Right lobe of liver (tissue), 6 donors: ENCODE results near the gene BAHCC1. TPM values are rescaled to one million over a fixed set of nuclear protein-coding genes. Genes with fewer than 3 reads are reported as not detected.

ENCODE experiments used
- ATAC-seq, 4 donors: fragments of 200-7000 bp; cut with Tn5 transposase; one replicate each; pipeline ENCODE4 v1.9.1; 2020; ENCODE audit warnings: mild to moderate bottlenecking in 4 of 4, moderate library complexity in 4 of 4
- DNase-seq, 3 donors: peaks; one replicate each; pipeline ENCODE4 v3.0.0-alpha.2; 2020
- H3K27ac ChIP-seq, 3 donors: fragments of 200-600 bp; one replicate each; pipeline ENCODE4 v1.8.0; 2022
- H3K27me3 ChIP-seq, 2 donors: fragments of 200-600 bp; one replicate each; pipeline ENCODE4 v1.8.0; 2022
- H3K36me3 ChIP-seq, 4 donors: fragments of 200-600 bp; sonication (generic) in 1 of 4; one replicate each; pipeline versions ENCODE4 v1.5.1 to v1.8.0; 2017 to 2022; ENCODE audit warnings: control low read depth in 1 of 4
- H3K4me1 ChIP-seq, 4 donors: fragments of 200-600 bp; sonication (generic) in 1 of 4; one replicate each; pipeline versions ENCODE4 v1.5.1 to v1.8.0; 2017 to 2022; ENCODE audit warnings: control low read depth in 1 of 4
- H3K4me3 ChIP-seq, 3 donors: fragments of 200-600 bp; one replicate each; pipeline ENCODE4 v1.8.0; 2022
- H3K9me3 ChIP-seq, 4 donors: fragments of 200-600 bp; sonication (generic) in 1 of 4; one replicate each; pipeline versions ENCODE4 v1.5.1 to v1.8.0; 2017 to 2022; ENCODE audit warnings: control low read depth in 1 of 4
- CTCF ChIP-seq, 4 donors: fragments of 200-600 bp in 3 of 4; fragments of 450-650 bp in 1 of 4; IDR thresholded peaks; one replicate each; pipeline versions ENCODE4 v1.5.1 to v1.8.0; 2016 to 2022; ENCODE audit warnings: antibody characterized with exemption in 4 of 4, mild to moderate bottlenecking in 2 of 4
- POLR2A ChIP-seq: fragments of 450-650 bp; IDR thresholded peaks from one replicate; pipeline ENCODE4 v1.6.1; 2017; ENCODE audit warnings: antibody characterized with exemption, mild to moderate bottlenecking
- WGBS: methylation state at CpG from one replicate; pipeline ENCODE4 v1.1.6; 2018; ENCODE audit warnings: low coverage, low lambda C conversion rate; ENCODE audit not compliant: insufficient coverage; ENCODE audit errors: missing lambda C conversion rate; 5-methylcytosine and 5-hydroxymethylcytosine counted together
- intact Hi-C, 2 donors: fragments of 100-400 bp; cut with DNase I; formaldehyde crosslinking; loops; one replicate each; pipeline versions ENCODE4 v1.11.2 to v1.14.1; 2022
- total RNA-seq, 6 experiments: library from RNA; depleted of rRNA in 2 of 6; stranded (reverse); fragments of >200 nt in 2 of 6; fragmentation: NEBNext Ultra II Directional in 3 of 6; extraction: Animal tissue kit (Norgen Biotek cat#: 25700) in 3 of 6; gene quantifications; one replicate each; pipeline versions ENCODE4 v1.1.0 to v1.2.4, GENCODE V29; 2016 to 2023
- donor health status: DM: no; HTN: yes; CAD: no.
- donor health status: DM: no; HTN: no; CAD: no.
- donor health status: DM: no; HTN: no; CAD: no.
- donor health status: DM: no; HTN: yes; CAD: no.
- donor health status: DM: no; HTN: yes; CAD: no.

BAHCC1 gene
- total RNA-seq, 6 experiments from 2014 or later, result 2.5 to 6.4 (median 4.9) TPM

GRCh38 chr17:81480140-81481072 lies 85.1 kb downstream of the BAHCC1 start:
- no peaks in the 10 kb centered on the region for H3K27me3 ChIP-seq
- H3K9me3 ChIP-seq, result no peaks in the 10 kb centered on the region
- no peak overlapping the region for H3K27ac ChIP-seq
- no peak overlapping the region for H3K4me3 ChIP-seq
- DNase-seq, result no peak
- 75% methylated on average over 12 of the region's 21 CpGs for WGBS
- ATAC-seq, result no peak
- peaks cover 0 to 5% (median 0%) of the 10 kb centered on the region in 4 donors for H3K4me1 ChIP-seq
- TF ChIP-seq CTCF (IDR thresholded peaks at IDR 0.05) (no peak), POLR2A (no peak)
- intact Hi-C loops, result loop anchor here (5.0 to 10.0 kb wide), 3 partner anchors 96 to 228 kb away; no protein-coding TSS in a partner anchor
- no peaks in the 10 kb centered on the region for H3K36me3 ChIP-seq

- peak; percentile 27 to 56 (median 38) for ATAC-seq
Observed at GRCh38 chr17:81481073-81481799, 86.0 kb downstream of the BAHCC1 start.

GRCh38 chr17:81481815-81482505 lies 86.7 kb downstream of the BAHCC1 start:
- H3K36me3 ChIP-seq, result no peaks in the 10 kb centered on the region
- no peaks in the 10 kb centered on the region for H3K27me3 ChIP-seq
- DNase-seq (no peak), ATAC-seq (no peak)
- TF ChIP-seq CTCF (IDR thresholded peaks at IDR 0.05) (no peak), POLR2A (no peak)
- WGBS, result 17% methylated on average over 1 of the region's 18 CpGs
- H3K9me3 ChIP-seq, result no peaks in the 10 kb centered on the region
- no peak overlapping the region for H3K27ac ChIP-seq
- peak overlapping the region in 2 of 3 donors; percentile 26 to 44 for H3K4me3 ChIP-seq
- peaks cover 0 to 5% (median 0%) of the 10 kb centered on the region in 4 donors for H3K4me1 ChIP-seq
- intact Hi-C loops, result loop anchor here (5.0 to 10.0 kb wide), 3 partner anchors 97 to 230 kb away; no protein-coding TSS in a partner anchor

More at GRCh38 chr17:81481073-81481799, 86.0 kb downstream of the BAHCC1 start:
- Histone ChIP-seq H3K27me3 (no peaks in the 10 kb centered on the region), H3K9me3 (no peaks in the 10 kb centered on the region), H3K4me3 (peak overlapping the region in 2 of 3 donors; percentile 26 to 44), H3K4me1 (peaks cover 0 to 5% (median 0%) of the 10 kb centered on the region in 4 donors), H3K27ac (no peak overlapping the region), H3K36me3 (no peaks in the 10 kb centered on the region)
- 56% methylated on average over 3 of the region's 94 CpGs for WGBS
- TF ChIP-seq POLR2A, result no peak
- intact Hi-C loops, result loop anchor here (5.0 to 10.0 kb wide), 3 partner anchors 96 to 229 kb away; no protein-coding TSS in a partner anchor
- peak in 1 of 3 donors; percentile 49 for DNase-seq

- intact Hi-C loops, result loop anchor here (5.0 to 10.0 kb wide), 3 partner anchors 98 to 230 kb away; no protein-coding TSS in a partner anchor
- no peaks in the 10 kb centered on the region for H3K36me3 ChIP-seq
- no peaks in the 10 kb centered on the region for H3K9me3 ChIP-seq
- WGBS, result 95% methylated on average over 9 of the region's 11 CpGs
- no peaks in the 10 kb centered on the region for H3K27me3 ChIP-seq
- ATAC-seq (no peak), DNase-seq (no peak)
- H3K4me1 ChIP-seq, result peaks cover 0 to 8% (median 0%) of the 10 kb centered on the region in 4 donors
- H3K27ac ChIP-seq, result no peak overlapping the region
- H3K4me3 ChIP-seq, result no peak overlapping the region
- TF ChIP-seq CTCF (IDR thresholded peaks at IDR 0.05) (no peak), POLR2A (no peak)
Observed at GRCh38 chr17:81482673-81483072, 87.4 kb downstream of the BAHCC1 start.
